Limb (tissue), 2 donors: Measurements from ENCODE around the gene TTC34.
"Not testable (repeated sequence)": the region's sequence is repeated elsewhere in the genome, so short reads cannot be mapped to it uniquely, and the experiment has no call there.

Experiments
- DNase-seq, 2 donors: peaks; one replicate each; pipeline ENCODE4 v3.0.0-alpha.2; 2016; ENCODE audit errors: extremely low spot score in 2 of 2

TTC34 gene

GRCh38 chr1:2799811-2800663 lies 1.5 kb downstream of the TTC34 start:
- peak in 1 of 2 donors; percentile 18 for DNase-seq

GRCh38 chr1:2798958-2799357 lies 2.5 kb downstream of the TTC34 start:
- DNase-seq: not testable (repeated sequence)

- peak in 1 of 2 donors; percentile 17 for DNase-seq
These were observed 3.8 kb downstream of the TTC34 start for GRCh38 chr1:2797741-2798016.

- peak in 1 of 2 donors; percentile 15 for DNase-seq
These were observed 4.4 kb downstream of the TTC34 start for GRCh38 chr1:2796890-2797740.

GRCh38 chr1:2795926-2796325 lies 5.6 kb downstream of the TTC34 start:
- DNase-seq: no peak

GRCh38 chr1:2791027-2791760 lies 10.3 kb downstream of the TTC34 start:
- DNase-seq: no peak

- DNase-seq: no peak
These were observed 11.4 kb downstream of the TTC34 start for GRCh38 chr1:2789986-2790581.

GRCh38 chr1:2789164-2789985 lies 12.1 kb downstream of the TTC34 start:
- peak in 1 of 2 donors; percentile 33 for DNase-seq

GRCh38 chr1:2788506-2789163 lies 12.9 kb downstream of the TTC34 start:
- peak in 1 of 2 donors; percentile 20 for DNase-seq

- peak in 1 of 2 donors; percentile 18 for DNase-seq
These were observed 14.2 kb downstream of the TTC34 start for GRCh38 chr1:2787163-2787911.

GRCh38 chr1:2786329-2787162 lies 14.9 kb downstream of the TTC34 start:
- DNase-seq: peak; percentile 10 to 74

GRCh38 chr1:2785631-2786328 lies 15.7 kb downstream of the TTC34 start:
- peak in 1 of 2 donors; percentile 17 for DNase-seq

- DNase-seq: peak in 1 of 2 donors; percentile 14
These were observed 16.5 kb downstream of the TTC34 start for GRCh38 chr1:2784854-2785630.

GRCh38 chr1:2783435-2784397 lies 17.8 kb downstream of the TTC34 start:
- DNase-seq: peak in 1 of 2 donors; percentile 14

GRCh38 chr1:2783069-2783434 lies 18.4 kb downstream of the TTC34 start:
- no peak for DNase-seq

- no peak for DNase-seq
These were observed 19.9 kb downstream of the TTC34 start for GRCh38 chr1:2781627-2782026.
